C4-2B (cell line): Measurements from ENCODE around the gene DIO1.

ENCODE experiments used
- H3K27ac ChIP-seq: fragments of 450-650 bp; 2 replicates; pipeline ENCODE4 v1.5.1; 2017
- CTCF ChIP-seq: fragments of 450-650 bp; conservative IDR thresholded peaks from 2 replicates; pipeline ENCODE4 v1.5.1; 2017; ENCODE audit warnings: mild to moderate bottlenecking
- ZFX ChIP-seq: fragments of 450-650 bp; IDR thresholded peaks from 2 replicates; pipeline ENCODE4 v1.6.1; 2017

DIO1 gene

DNA sequence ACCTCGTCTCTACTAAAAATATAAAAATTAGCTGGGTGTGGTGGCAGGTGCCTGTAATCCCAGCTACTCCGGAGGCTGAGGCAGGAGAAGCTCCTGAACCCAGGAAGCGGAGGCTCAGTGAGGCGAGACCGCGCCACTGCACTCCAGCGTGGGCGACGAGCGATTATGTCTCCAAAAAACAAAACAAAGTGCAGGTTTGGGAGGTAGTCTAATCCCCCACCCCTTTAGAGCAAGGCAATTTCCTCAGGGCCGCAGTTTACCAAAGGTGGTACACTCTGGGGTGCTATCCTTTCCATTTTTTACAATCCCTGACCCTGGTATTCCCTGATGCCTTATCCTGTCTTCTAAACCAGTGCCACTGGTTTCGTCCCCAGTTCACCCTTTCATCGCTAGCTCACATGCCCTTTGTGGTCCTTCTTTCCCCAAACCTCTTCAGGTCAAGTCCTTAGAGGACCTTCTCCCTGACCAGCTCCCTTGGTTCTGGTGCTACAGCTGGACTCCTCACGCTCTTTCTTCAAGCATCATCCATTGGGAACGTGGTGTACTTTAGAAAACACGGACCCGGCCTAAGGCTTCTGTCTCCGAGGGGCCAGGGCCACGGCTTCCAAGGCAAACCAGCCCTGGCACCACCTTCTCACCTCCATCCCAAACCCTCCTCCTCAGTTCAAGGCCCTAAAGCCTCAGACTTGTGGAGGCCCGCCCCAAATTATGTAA lies 50.6 kb downstream of the DIO1 start:
- H3K27ac ChIP-seq, result peak overlapping the region; percentile 79
- no peak for TF ChIP-seq CTCF
- TF ChIP-seq ZFX, result no peak

- peak overlapping the region; percentile 79 for H3K27ac ChIP-seq
- TF ChIP-seq CTCF (no peak), ZFX (peak; percentile 50; the same call in 1 of the 2 replicates)
Observed at GRCh38 chr1:53945183-53945432, 51.1 kb downstream of the DIO1 start.

DNA sequence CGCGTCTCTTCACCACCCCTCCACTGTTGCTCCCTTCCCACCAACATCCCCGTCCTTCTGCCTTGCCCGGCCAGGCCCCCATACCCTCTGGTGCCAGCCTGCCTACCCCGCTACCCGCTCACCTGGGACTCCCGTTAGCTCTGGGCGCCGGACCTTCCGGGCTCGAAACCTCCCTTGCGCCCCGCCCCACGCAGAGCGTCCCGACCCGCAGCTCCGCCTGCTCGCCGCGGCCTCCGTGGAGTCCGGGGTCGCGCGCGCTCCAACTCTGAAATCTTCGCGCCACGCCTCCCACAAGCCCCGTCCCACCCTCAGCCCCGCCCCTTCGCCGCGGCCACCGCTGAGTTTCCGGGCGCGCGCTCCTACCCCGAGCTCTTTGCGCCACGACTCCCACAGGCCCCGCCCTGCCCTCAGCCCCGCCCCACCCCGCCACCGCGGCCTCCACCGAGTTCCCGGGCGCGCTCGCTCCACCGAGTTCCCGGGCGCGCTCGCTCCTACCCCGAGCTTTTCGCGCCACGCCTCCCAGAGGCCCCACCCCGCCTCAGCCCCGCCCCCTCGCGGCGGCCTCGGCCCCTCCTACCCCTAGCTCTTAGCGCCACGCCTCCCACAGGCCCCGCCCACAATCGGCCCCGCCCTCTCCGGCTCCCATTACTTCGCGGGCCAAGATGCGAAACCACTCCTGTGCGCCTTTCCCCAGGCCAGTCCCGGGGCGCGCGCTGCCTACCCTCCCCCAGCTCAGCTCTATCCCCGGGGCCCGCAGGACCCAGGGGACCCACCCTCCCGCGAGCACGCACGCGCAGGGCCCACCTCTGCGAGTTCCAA lies 51.7 kb downstream of the DIO1 start, which contains the start of gene IFT25:
Gene IFT25 (minus strand): TSS at position 267 of the 819 bp plus-strand sequence. CDS start 5,617 bp downstream, outside the sequence.
- TF ChIP-seq CTCF (no peak), ZFX (no peak)

GRCh38 chr1:53946252-53947171 lies 52.5 kb downstream of the DIO1 start, which contains the start of gene LRRC42:
TSS of gene LRRC42 (plus strand) at chr1:53946350. CDS start at chr1:53952000, 5,650 bp downstream.
- peak; percentile 70 for TF ChIP-seq CTCF
- 0 out of 2 replicates have a peak, but pooled peaks have one; percentile 32 for TF ChIP-seq ZFX

More for the DNA sequence above, 51.7 kb downstream of the DIO1 start, which contains the start of gene IFT25:
- H3K27ac ChIP-seq, result peak within 1 kb of the TSS; percentile 79

GRCh38 chr1:53947172-53947907 lies 53.4 kb downstream of the DIO1 start:
- no peak for TF ChIP-seq CTCF
- no peak for TF ChIP-seq ZFX
- peak overlapping the region; percentile 79 for H3K27ac ChIP-seq

More at GRCh38 chr1:53946252-53947171, 52.5 kb downstream of the DIO1 start, which contains the start of gene LRRC42:
- H3K27ac ChIP-seq, result peak within 1 kb of the TSS; percentile 79

GRCh38 chr1:53948291-53948690 lies 54.3 kb downstream of the DIO1 start:
- H3K27ac ChIP-seq, result no peak overlapping the region
- TF ChIP-seq CTCF (no peak), ZFX (no peak)
